ENCODE results near the gene AUTS2. TPM values are rescaled to one million over a fixed set of nuclear protein-coding genes. Genes with fewer than 3 reads are reported as not detected.

The AUTS2 gene
- total RNA-seq, 2 donors from 2014 or later, result 8.6 TPM

DNA sequence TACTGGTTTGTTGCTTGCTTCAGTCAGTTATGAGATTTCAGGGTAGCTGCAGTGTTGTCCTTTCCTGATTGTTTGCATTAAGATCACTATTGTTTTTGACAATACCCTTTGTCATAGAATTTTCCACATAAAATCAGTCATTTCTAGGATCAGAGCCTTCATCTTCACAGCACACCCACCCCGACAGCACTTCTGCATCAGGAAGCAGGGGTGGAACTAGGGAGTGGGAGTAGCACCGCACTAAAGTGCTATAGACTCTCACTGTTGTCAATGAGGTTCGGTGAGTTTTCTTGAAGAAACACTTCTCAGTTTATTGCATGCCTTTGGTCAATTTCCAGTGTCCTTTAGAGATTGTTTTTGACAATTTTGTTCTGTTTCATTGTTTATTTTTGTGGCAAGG is 632.5 kb downstream of the AUTS2 start:
- Histone ChIP-seq H3K36me3 (no peaks in the 10 kb centered on the region), H3K27me3 (no peaks in the 10 kb centered on the region), H3K27ac (no peak overlapping the region), H3K4me1 (no peaks in the 10 kb centered on the region), H3K4me3 (no peak overlapping the region), H3K9me3 (peaks cover 0 to 20% of the 10 kb centered on the region in 2 donors)
- TF ChIP-seq CTCF (IDR thresholded peaks at IDR 0.05), result no peak
- DNase-seq (ENCODE audit: low spot score), result no peak

GRCh38 chr7:70233776-70234175 is 635.5 kb downstream of the AUTS2 start:
- no peak overlapping the region for H3K27ac ChIP-seq
- no peak for DNase-seq (ENCODE audit: low spot score)
- no peaks in the 10 kb centered on the region for H3K27me3 ChIP-seq
- peaks cover 0 to 14% of the 10 kb centered on the region in 2 donors for H3K9me3 ChIP-seq
- no peaks in the 10 kb centered on the region for H3K4me1 ChIP-seq
- no peak for TF ChIP-seq CTCF (IDR thresholded peaks at IDR 0.05)
- no peaks in the 10 kb centered on the region for H3K36me3 ChIP-seq
- H3K4me3 ChIP-seq, result no peak overlapping the region

GRCh38 chr7:70237256-70237655 is 639.0 kb downstream of the AUTS2 start:
- no peak overlapping the region for H3K4me3 ChIP-seq
- H3K27me3 ChIP-seq, result no peaks in the 10 kb centered on the region
- no peak for DNase-seq (ENCODE audit: low spot score)
- no peak for TF ChIP-seq CTCF (IDR thresholded peaks at IDR 0.05)
- H3K27ac ChIP-seq, result no peak overlapping the region
- H3K36me3 ChIP-seq, result no peaks in the 10 kb centered on the region
- no peaks in the 10 kb centered on the region for H3K4me1 ChIP-seq
- H3K9me3 ChIP-seq, result no peaks in the 10 kb centered on the region

DNA sequence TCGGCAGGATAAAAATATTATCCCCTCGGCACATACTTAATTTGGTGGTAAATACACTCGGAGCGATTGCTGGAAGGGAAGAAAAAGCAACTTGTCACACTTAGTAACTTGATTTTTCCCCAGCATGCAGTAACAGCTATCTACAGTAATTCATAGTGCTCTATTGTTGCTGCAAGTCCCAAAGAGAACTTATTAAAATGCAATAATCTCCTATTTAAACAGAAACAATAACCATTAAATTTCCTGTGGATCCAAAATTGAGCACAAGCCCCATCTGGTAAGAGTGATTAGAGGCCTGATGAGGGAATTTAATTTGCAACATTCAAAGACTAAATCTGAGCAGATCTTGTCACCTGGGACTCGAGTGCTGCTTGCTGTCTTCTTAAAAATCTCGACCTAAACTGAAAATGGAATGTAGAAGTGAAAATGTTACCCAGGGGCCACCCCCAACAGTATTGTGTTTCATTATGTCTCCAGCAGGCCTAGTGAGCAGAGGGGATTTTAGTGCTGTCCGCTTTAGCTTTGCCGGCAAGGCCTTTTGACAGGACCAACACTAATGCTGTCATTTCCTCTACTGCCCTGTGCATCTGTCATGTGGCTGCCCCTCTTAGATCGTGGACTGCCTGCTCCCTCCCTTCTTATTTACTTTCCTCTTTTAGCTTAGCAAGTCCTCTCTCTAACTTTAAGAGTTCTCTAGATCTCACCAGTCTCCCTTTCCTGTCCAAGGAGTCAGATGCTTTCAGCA is 639.7 kb downstream of the AUTS2 start:
- H3K36me3 ChIP-seq, result no peaks in the 10 kb centered on the region
- no peak overlapping the region for H3K4me3 ChIP-seq
- no peak overlapping the region for H3K27ac ChIP-seq
- H3K4me1 ChIP-seq, result no peaks in the 10 kb centered on the region
- no peak for DNase-seq (ENCODE audit: low spot score)
- no peaks in the 10 kb centered on the region for H3K9me3 ChIP-seq
- TF ChIP-seq CTCF (IDR thresholded peaks at IDR 0.05), result no peak
- no peaks in the 10 kb centered on the region for H3K27me3 ChIP-seq

GRCh38 chr7:70239918-70240317 is 641.6 kb downstream of the AUTS2 start:
- no peaks in the 10 kb centered on the region for H3K27me3 ChIP-seq
- TF ChIP-seq CTCF (IDR thresholded peaks at IDR 0.05), result no peak
- H3K9me3 ChIP-seq, result no peaks in the 10 kb centered on the region
- no peak overlapping the region for H3K4me3 ChIP-seq
- H3K4me1 ChIP-seq, result no peaks in the 10 kb centered on the region
- H3K27ac ChIP-seq, result no peak overlapping the region
- no peaks in the 10 kb centered on the region for H3K36me3 ChIP-seq
- no peak for DNase-seq (ENCODE audit: low spot score)

DNA sequence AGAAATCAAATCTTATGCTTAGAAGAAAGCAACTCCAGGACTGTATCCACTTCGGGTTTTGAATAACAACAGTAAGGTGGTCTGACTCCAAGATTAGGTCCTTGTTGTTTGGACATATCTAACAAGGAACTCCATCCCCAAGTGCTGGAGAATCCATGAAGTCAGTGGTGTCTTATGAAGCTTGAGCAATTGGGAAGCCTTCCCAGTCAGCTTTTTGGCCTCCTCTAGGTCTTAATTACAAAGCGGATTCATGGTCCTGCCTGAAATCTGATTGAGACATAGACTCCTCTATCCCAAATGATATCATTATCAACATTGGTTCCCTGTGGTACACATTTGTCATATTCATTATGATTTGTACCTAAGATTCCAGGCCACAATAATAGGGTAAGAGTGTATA is 642.6 kb downstream of the AUTS2 start:
- no peak overlapping the region for H3K4me3 ChIP-seq

More for the DNA sequence above, 642.6 kb downstream of the AUTS2 start:
- Histone ChIP-seq H3K36me3 (no peaks in the 10 kb centered on the region), H3K27me3 (no peaks in the 10 kb centered on the region), H3K27ac (no peak overlapping the region), H3K9me3 (no peaks in the 10 kb centered on the region), H3K4me1 (no peaks in the 10 kb centered on the region)
- no peak for TF ChIP-seq CTCF (IDR thresholded peaks at IDR 0.05)
- no peak for DNase-seq (ENCODE audit: low spot score)

Data from right atrium auricular region (tissue), 2 donors.